ENCODE data around the gene RXRA. TPM values are rescaled to one million over a fixed set of nuclear protein-coding genes. Genes with fewer than 3 reads are reported as not detected.

The RXRA gene
- total and polyA plus RNA-seq, 4 donors: 41.5 to 116 (median 74.1) TPM

DNA sequence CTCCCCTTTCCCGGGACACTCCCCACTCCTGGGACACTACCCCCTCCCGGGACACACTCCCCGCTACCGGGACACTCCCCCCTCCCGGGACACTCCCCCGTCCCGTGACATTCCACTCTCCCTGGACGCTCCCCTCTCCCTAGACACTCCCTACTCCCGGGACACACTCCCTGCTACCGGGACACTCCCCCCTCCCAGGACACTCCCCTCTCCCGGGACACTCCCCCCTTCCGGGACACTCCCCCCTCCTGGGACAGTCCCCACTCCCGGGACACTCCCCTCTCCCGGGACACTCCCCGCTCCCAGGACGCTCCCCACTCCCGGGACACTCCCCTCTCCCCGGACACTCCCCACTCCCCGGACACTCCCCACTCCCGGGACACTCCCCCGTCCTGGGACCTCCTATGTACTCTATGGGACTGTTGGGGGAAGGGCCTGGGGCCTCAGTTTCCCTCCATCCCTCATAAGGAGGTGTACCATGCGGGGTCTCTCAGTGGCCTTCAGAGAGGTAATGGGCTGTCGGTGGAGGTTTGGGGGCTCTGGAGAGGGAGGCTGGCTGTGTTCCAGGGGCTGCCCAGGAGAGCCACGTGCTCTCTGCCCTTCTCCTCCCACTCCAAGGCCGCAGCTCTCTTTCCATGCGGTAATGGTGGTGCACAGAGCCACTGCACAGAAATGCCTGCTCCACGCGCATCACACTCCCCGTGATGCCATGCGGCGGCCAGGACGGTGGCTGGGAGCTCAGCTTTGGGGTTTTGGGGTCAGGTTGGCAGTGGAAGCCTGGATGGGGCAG lies 96.2 kb downstream of the RXRA start:
- Histone ChIP-seq H3K27me3 (ENCODE audit: control insufficient read depth in 4 of 4, insufficient read depth in 4 of 4, low read length in 3 of 4) (no peaks in the 10 kb centered on the region), H3K9me3 (ENCODE audit: control insufficient read depth in 4 of 4, low read length in 3 of 4) (no peaks in the 10 kb centered on the region), H3K4me3 (ENCODE audit: low read depth in 1 of 3, low read length in 3 of 3) (no peak overlapping the region), H3K27ac (ENCODE audit: low read depth in 1 of 2, low read length in 2 of 2) (peak overlapping the region; percentile 0 to 56), H3K9ac (ENCODE audit: low read depth in 1 of 2, low read length in 2 of 2) (no peak overlapping the region), H3K36me3 (ENCODE audit: control insufficient read depth in 4 of 4, insufficient read depth in 3 of 4, low read depth in 1 of 4, low read length in 3 of 4) (peaks cover 28 to 53% (median 38%) of the 10 kb centered on the region in 4 donors), H3K4me1 (ENCODE audit: control insufficient read depth in 4 of 4, insufficient read depth in 4 of 4, low read length in 3 of 4) (peaks cover under 1 to 74% (median 41%) of the 10 kb centered on the region in 4 donors)
- no peak for DNase-seq (ENCODE audit: low spot score)
- 40% methylated on average over 32 of the region's 32 CpGs for WGBS
- TF ChIP-seq, protein P1, sequence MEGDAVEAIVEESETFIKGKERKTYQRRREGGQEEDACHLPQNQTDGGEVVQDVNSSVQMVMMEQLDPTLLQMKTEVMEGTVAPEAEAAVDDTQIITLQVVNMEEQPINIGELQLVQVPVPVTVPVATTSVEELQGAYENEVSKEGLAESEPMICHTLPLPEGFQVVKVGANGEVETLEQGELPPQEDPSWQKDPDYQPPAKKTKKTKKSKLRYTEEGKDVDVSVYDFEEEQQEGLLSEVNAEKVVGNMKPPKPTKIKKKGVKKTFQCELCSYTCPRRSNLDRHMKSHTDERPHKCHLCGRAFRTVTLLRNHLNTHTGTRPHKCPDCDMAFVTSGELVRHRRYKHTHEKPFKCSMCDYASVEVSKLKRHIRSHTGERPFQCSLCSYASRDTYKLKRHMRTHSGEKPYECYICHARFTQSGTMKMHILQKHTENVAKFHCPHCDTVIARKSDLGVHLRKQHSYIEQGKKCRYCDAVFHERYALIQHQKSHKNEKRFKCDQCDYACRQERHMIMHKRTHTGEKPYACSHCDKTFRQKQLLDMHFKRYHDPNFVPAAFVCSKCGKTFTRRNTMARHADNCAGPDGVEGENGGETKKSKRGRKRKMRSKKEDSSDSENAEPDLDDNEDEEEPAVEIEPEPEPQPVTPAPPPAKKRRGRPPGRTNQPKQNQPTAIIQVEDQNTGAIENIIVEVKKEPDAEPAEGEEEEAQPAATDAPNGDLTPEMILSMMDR (IDR thresholded peaks at IDR 0.05; ENCODE audit: low read depth, low read length, missing input control): no peak
- TF ChIP-seq SP1 (IDR thresholded peaks at IDR 0.05) (peak; percentile 31), RXRA (IDR thresholded peaks at IDR 0.05) (peak in 1 of 2 donors; percentile 31)

DNA sequence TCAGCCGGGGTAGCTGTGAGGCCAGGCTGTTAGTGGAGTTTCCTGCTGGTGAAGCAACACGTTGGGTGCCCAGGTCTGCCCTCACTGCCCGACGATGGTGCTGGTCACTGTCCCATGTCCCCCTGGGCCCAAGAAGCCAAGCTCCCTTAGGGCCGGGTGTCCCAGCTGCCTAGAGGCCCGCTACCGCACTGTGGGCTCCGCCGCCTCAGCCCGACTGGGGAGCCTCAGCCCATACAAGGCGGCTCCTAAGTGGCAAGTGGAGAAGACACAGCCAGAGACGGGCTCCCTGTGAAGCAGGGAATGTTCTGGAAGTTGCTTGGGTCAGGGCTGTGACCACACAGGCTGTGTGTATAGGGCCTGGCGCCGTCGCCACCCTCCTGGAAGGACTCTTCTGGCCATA lies 96.9 kb downstream of the RXRA start:
- Histone ChIP-seq H3K27ac (ENCODE audit: low read depth in 1 of 2, low read length in 2 of 2) (peak overlapping the region; percentile 11 to 56), H3K9ac (ENCODE audit: low read depth in 1 of 2, low read length in 2 of 2) (no peak overlapping the region), H3K36me3 (ENCODE audit: control insufficient read depth in 4 of 4, insufficient read depth in 3 of 4, low read depth in 1 of 4, low read length in 3 of 4) (peaks cover 26 to 55% (median 35%) of the 10 kb centered on the region in 4 donors), H3K9me3 (ENCODE audit: control insufficient read depth in 4 of 4, low read length in 3 of 4) (no peaks in the 10 kb centered on the region), H3K4me1 (ENCODE audit: control insufficient read depth in 4 of 4, insufficient read depth in 4 of 4, low read length in 3 of 4) (peaks cover 0 to 67% (median 35%) of the 10 kb centered on the region in 4 donors), H3K4me3 (ENCODE audit: low read depth in 1 of 3, low read length in 3 of 3) (no peak overlapping the region), H3K27me3 (ENCODE audit: control insufficient read depth in 4 of 4, insufficient read depth in 4 of 4, low read length in 3 of 4) (no peaks in the 10 kb centered on the region)
- DNase-seq (ENCODE audit: low spot score): no peak
- WGBS: 84% methylated on average over 15 of the region's 15 CpGs
- TF ChIP-seq GABPA (IDR thresholded peaks at IDR 0.05 in 1 of 2, conservative IDR thresholded peaks at IDR 0.05 in 1 of 2) (no peak), NR2F2 (IDR thresholded peaks at IDR 0.05) (no peak), FOXA2 (IDR thresholded peaks at IDR 0.05) (no peak), RXRA (IDR thresholded peaks at IDR 0.05) (no peak)

DNA sequence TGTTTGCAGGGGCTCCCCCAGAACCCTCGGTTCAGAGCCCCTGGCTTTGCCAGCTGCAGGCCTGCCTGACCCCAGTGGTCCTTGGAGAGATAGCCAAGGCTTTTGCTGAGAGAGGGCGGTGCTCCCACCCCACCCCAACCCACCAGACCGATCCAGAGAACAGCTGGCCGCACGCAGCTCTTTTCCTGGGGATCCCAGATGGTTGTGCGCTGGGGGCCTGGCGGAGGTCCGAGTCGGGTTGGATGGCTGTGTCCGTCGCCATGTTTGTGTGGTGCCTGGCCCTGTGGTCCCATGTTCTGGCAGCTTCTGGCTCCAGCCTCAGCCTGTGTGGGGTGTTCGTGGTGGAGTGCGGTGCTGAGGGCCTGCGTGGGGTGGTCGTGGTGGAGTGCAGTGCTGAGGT lies 97.5 kb downstream of the RXRA start:
- Histone ChIP-seq H3K27ac (ENCODE audit: low read depth in 1 of 2, low read length in 2 of 2) (peak overlapping the region; percentile 11 to 56), H3K36me3 (ENCODE audit: control insufficient read depth in 4 of 4, insufficient read depth in 3 of 4, low read depth in 1 of 4, low read length in 3 of 4) (peaks cover 25 to 56% (median 34%) of the 10 kb centered on the region in 4 donors), H3K9me3 (ENCODE audit: control insufficient read depth in 4 of 4, low read length in 3 of 4) (no peaks in the 10 kb centered on the region), H3K4me3 (ENCODE audit: low read depth in 1 of 3, low read length in 3 of 3) (no peak overlapping the region), H3K9ac (ENCODE audit: low read depth in 1 of 2, low read length in 2 of 2) (no peak overlapping the region), H3K4me1 (ENCODE audit: control insufficient read depth in 4 of 4, insufficient read depth in 4 of 4, low read length in 3 of 4) (peaks cover 0 to 61% (median 32%) of the 10 kb centered on the region in 4 donors), H3K27me3 (ENCODE audit: control insufficient read depth in 4 of 4, insufficient read depth in 4 of 4, low read length in 3 of 4) (no peaks in the 10 kb centered on the region)
- WGBS: 92% methylated on average over 15 of the region's 15 CpGs
- TF ChIP-seq FOXA1 (IDR thresholded peaks at IDR 0.05): no peak
- DNase-seq (ENCODE audit: low spot score): no peak

DNA sequence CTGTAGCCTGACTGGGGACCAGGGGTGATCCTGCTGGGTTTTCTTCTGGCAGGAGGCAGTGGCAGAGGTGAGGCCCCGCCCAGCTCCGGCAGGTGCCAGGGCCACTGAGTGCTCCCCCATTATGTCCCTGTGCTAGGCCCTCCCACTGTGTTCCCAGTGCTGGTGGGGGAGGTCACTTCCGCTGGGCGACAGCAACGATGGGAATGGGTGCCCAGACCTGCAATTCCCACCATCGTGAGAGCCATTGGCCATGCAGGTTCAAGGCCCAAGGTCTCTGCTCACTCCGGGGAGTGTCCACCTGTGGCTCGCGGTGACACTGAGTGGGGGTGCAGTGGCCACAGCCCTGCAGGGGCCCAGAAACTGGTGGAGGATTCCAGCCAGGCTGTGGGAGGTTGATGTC lies 98.6 kb downstream of the RXRA start:
- H3K27me3 ChIP-seq (ENCODE audit: control insufficient read depth in 4 of 4, insufficient read depth in 4 of 4, low read length in 3 of 4): no peaks in the 10 kb centered on the region
- H3K4me3 ChIP-seq (ENCODE audit: low read depth in 1 of 3, low read length in 3 of 3): no peak overlapping the region
- DNase-seq (ENCODE audit: low spot score): no peak
- H3K9ac ChIP-seq (ENCODE audit: low read depth in 1 of 2, low read length in 2 of 2): no peak overlapping the region
- H3K27ac ChIP-seq (ENCODE audit: low read depth in 1 of 2, low read length in 2 of 2): peak overlapping the region in 1 of 2 donors; percentile 11
- TF ChIP-seq, protein P2, sequence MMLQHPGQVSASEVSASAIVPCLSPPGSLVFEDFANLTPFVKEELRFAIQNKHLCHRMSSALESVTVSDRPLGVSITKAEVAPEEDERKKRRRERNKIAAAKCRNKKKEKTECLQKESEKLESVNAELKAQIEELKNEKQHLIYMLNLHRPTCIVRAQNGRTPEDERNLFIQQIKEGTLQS (IDR thresholded peaks at IDR 0.05): no peak
- TF ChIP-seq, protein P3, sequence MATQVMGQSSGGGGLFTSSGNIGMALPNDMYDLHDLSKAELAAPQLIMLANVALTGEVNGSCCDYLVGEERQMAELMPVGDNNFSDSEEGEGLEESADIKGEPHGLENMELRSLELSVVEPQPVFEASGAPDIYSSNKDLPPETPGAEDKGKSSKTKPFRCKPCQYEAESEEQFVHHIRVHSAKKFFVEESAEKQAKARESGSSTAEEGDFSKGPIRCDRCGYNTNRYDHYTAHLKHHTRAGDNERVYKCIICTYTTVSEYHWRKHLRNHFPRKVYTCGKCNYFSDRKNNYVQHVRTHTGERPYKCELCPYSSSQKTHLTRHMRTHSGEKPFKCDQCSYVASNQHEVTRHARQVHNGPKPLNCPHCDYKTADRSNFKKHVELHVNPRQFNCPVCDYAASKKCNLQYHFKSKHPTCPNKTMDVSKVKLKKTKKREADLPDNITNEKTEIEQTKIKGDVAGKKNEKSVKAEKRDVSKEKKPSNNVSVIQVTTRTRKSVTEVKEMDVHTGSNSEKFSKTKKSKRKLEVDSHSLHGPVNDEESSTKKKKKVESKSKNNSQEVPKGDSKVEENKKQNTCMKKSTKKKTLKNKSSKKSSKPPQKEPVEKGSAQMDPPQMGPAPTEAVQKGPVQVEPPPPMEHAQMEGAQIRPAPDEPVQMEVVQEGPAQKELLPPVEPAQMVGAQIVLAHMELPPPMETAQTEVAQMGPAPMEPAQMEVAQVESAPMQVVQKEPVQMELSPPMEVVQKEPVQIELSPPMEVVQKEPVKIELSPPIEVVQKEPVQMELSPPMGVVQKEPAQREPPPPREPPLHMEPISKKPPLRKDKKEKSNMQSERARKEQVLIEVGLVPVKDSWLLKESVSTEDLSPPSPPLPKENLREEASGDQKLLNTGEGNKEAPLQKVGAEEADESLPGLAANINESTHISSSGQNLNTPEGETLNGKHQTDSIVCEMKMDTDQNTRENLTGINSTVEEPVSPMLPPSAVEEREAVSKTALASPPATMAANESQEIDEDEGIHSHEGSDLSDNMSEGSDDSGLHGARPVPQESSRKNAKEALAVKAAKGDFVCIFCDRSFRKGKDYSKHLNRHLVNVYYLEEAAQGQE (IDR thresholded peaks at IDR 0.05): no peak
- TF ChIP-seq FOXA1 (IDR thresholded peaks at IDR 0.05): no peak
- no peak for TF ChIP-seq RXRA (IDR thresholded peaks at IDR 0.05)
- TF ChIP-seq YY1 (IDR thresholded peaks at IDR 0.05): no peak
- TF ChIP-seq, protein P1 (IDR thresholded peaks at IDR 0.05; ENCODE audit: low read depth, low read length, missing input control): no peak
- H3K9me3 ChIP-seq (ENCODE audit: control insufficient read depth in 4 of 4, low read length in 3 of 4): no peaks in the 10 kb centered on the region
- 52% methylated on average over 9 of the region's 9 CpGs for WGBS
- peaks cover 25 to 63% (median 35%) of the 10 kb centered on the region in 4 donors for H3K36me3 ChIP-seq (ENCODE audit: control insufficient read depth in 4 of 4, insufficient read depth in 3 of 4, low read depth in 1 of 4, low read length in 3 of 4)
- peaks cover 0 to 53% (median 29%) of the 10 kb centered on the region in 4 donors for H3K4me1 ChIP-seq (ENCODE audit: control insufficient read depth in 4 of 4, insufficient read depth in 4 of 4, low read length in 3 of 4)
